Heart left ventricle (tissue), 16 donors: ENCODE data around the gene SNX19. TPM values are rescaled to one million over a fixed set of nuclear protein-coding genes. Genes with fewer than 3 reads are reported as not detected.
A peak's percentile ranks its signal among the peaks of the same experiment; 100 is the strongest.

ENCODE experiments used
- ATAC-seq, 4 donors: fragments of 200-7000 bp; cut with Tn5 transposase; one replicate each; pipeline ENCODE4 v1.9.1; 2020 to 2022; ENCODE audit warnings: moderate library complexity in 4 of 4, mild to moderate bottlenecking in 3 of 4, moderate number of reproducible peaks in 1 of 4
- DNase-seq, 5 donors: peaks; one replicate each; pipeline ENCODE4 v3.0.0-alpha.2; 2020
- H3K27ac ChIP-seq, 12 donors: fragments of 200-600 bp; sonication (generic) in 4 of 12; one replicate each; pipeline versions ENCODE4 v1.5.0 to v1.8.0; 2016 to 2022; ENCODE audit warnings: mild to moderate bottlenecking in 2 of 12
- H3K27me3 ChIP-seq, 9 donors: fragments of 200-600 bp; sonication (generic) in 2 of 9; one replicate each; pipeline versions ENCODE4 v1.5.1 to v1.8.0; 2016 to 2022; ENCODE audit warnings: mild to moderate bottlenecking in 3 of 9
- H3K36me3 ChIP-seq, 9 donors: fragments of 200-600 bp; sonication (generic) in 2 of 9; one replicate each; pipeline versions ENCODE4 v1.5.0 to v1.8.0; 2018 to 2022; ENCODE audit warnings: mild to moderate bottlenecking in 2 of 9
- H3K4me1 ChIP-seq, 12 donors: fragments of 200-600 bp; sonication (generic) in 4 of 12; one replicate each; pipeline versions ENCODE4 v1.5.0 to v1.8.0; 2016 to 2022; ENCODE audit warnings: mild to moderate bottlenecking in 3 of 12
- H3K4me3 ChIP-seq, 12 donors: fragments of 200-600 bp; sonication (generic) in 4 of 12; one replicate each; pipeline versions ENCODE4 v1.5.0 to v1.8.0; 2017 to 2022; ENCODE audit warnings: mild to moderate bottlenecking in 9 of 12, moderate library complexity in 4 of 12
- H3K9me3 ChIP-seq, 12 donors: fragments of 200-600 bp; sonication (generic) in 4 of 12; one replicate each; pipeline versions ENCODE4 v1.5.0 to v1.8.0; 2016 to 2022; ENCODE audit warnings: mild to moderate bottlenecking in 1 of 12
- CTCF ChIP-seq, 12 donors: fragments of 200-600 bp; sonication (generic) in 4 of 12; IDR thresholded peaks; one replicate each; pipeline versions ENCODE4 v1.5.0 to v1.8.0; 2018 to 2022; ENCODE audit warnings: antibody characterized with exemption in 12 of 12, mild to moderate bottlenecking in 5 of 12
- POLR2A ChIP-seq, 2 donors: fragments of 450-650 bp; IDR thresholded peaks; one replicate each; pipeline ENCODE4 v1.6.1; 2017; ENCODE audit warnings: antibody characterized with exemption in 2 of 2, mild to moderate bottlenecking in 2 of 2, moderate library complexity in 2 of 2
- WGBS, 4 donors: extraction: QIAGEN DNeasy Blood & Tissue Kit in 2 of 4; methylation state at CpG; one replicate each; pipeline versions ENCODE4 v1.1.5 to v1.1.7; 2013 to 2018; 5-methylcytosine and 5-hydroxymethylcytosine counted together
- intact Hi-C, 10 donors: fragments of 100-400 bp; cut with DNase I; formaldehyde crosslinking; loops; one replicate each; pipeline versions ENCODE4 v1.11.1 to v1.14.2; 2022
- polyA plus RNA-seq, 2 donors: library from polyadenylated mRNA; stranded (reverse); fragments of 200-250 nt; gene quantifications; one replicate each; pipeline ENCODE4 v1.2.3, GENCODE V29; 2013
- total RNA-seq, 9 donors: library from RNA; depleted of rRNA in 2 of 9; stranded (reverse); fragments of >200 nt in 2 of 9; fragmentation: NEBNext Ultra II Directional in 3 of 9; extraction: Animal tissue kit (Norgen Biotek cat#: 25700) in 3 of 9; gene quantifications; one replicate each; pipeline versions ENCODE4 v1.1.0 to v1.2.4, GENCODE V29; 2016 to 2023
- donor health status: ischemic (EF 13 %, LVEDD 7.1; RV severe dilation, severe dysfunction).
- donor health status: healthy with polysubstance abuse.
- donor health status: DM: no; HTN: yes; CAD: no.
- donor health status: DM: no; HTN: no; CAD: no.
- donor health status: ischemic (EF 25% LVEDD 6.9; RV normal size, moderate dysfunction).
- donor health status: ischemic (EF 25% LVEDD 5.7; RV mildly dilated, moderate dysfunction).
- donor health status: healthy.
- donor health status: DM: yes; HTN: yes; CAD: no.
- donor health status: ischemic (EF 35%, LVEDD 5.7; RV mildly dilated, moderate dysfunction).
- donor health status: nonischemic (EF 11% LVEDD 7.7; RV severe dilation, severe dysfunction).
- donor health status: DM: yes; HTN: yes; CAD: no.
- donor health status: PGD.
- donor health status: ischemic (EF 29% LVEDD 5.4; RV normal size, mild dysfunction).
- donor health status: nonischemic (EF 23%, LVEDD 6.1; RV moderate dilation, normal function).

Gene SNX19
- total and polyA plus RNA-seq, 11 donors = 10.8 to 121 (median 57.1) TPM

- no peak for TF ChIP-seq POLR2A (IDR thresholded peaks at IDR 0.05)
- TF ChIP-seq CTCF (IDR thresholded peaks at IDR 0.05) = no peak
- Histone ChIP-seq H3K4me1 (peaks cover 0 to under 1% (median 0%) of the 10 kb centered on the region in 12 donors), H3K36me3 (no peaks in the 10 kb centered on the region), H3K27me3 (no peaks in the 10 kb centered on the region), H3K27ac (no peak overlapping the region), H3K9me3 (peaks cover 0 to 9% (median 0%) of the 10 kb centered on the region in 12 donors), H3K4me3 (no peak overlapping the region)
- DNase-seq (no peak), ATAC-seq (no peak)
- intact Hi-C loops = no loop called here
- WGBS, 4 donors = 92 to 96% (median 93%) methylated on average over 4 of the region's 4 CpGs
Observed at GRCh38 chr11:130854483-130854882, 61.8 kb downstream of the SNX19 start.

- intact Hi-C loops = no loop called here
- peaks cover 0 to 9% (median 0%) of the 10 kb centered on the region in 12 donors for H3K9me3 ChIP-seq
- 77 to 82% (median 78%) methylated on average over 8 of the region's 8 CpGs for WGBS, 4 donors
Observed at GRCh38 chr11:130852589-130852988, 63.7 kb downstream of the SNX19 start.

GRCh38 chr11:130850185-130850944, 65.9 kb downstream of the SNX19 start:
- 90 to 92% (median 91%) methylated on average over 6 of the region's 6 CpGs for WGBS, 4 donors
- TF ChIP-seq CTCF (IDR thresholded peaks at IDR 0.05) (no peak), POLR2A (IDR thresholded peaks at IDR 0.05) (no peak)
- intact Hi-C loops = no loop called here
- H3K27ac ChIP-seq = no peak overlapping the region
- no peaks in the 10 kb centered on the region for H3K36me3 ChIP-seq
- H3K4me1 ChIP-seq = no peaks in the 10 kb centered on the region
- no peak overlapping the region for H3K4me3 ChIP-seq
- peaks cover 0 to 9% (median 0%) of the 10 kb centered on the region in 12 donors for H3K9me3 ChIP-seq
- no peaks in the 10 kb centered on the region for H3K27me3 ChIP-seq
- ATAC-seq (no peak), DNase-seq (no peak)

More at GRCh38 chr11:130852589-130852988, 63.7 kb downstream of the SNX19 start:
- TF ChIP-seq POLR2A (IDR thresholded peaks at IDR 0.05) = no peak
- TF ChIP-seq CTCF (IDR thresholded peaks at IDR 0.05) = no peak
- no peak overlapping the region for H3K27ac ChIP-seq
- H3K4me1 ChIP-seq = no peaks in the 10 kb centered on the region
- ATAC-seq (peak in 1 of 4 donors; percentile 49), DNase-seq (no peak)
- no peak overlapping the region for H3K4me3 ChIP-seq
- no peaks in the 10 kb centered on the region for H3K27me3 ChIP-seq
- H3K36me3 ChIP-seq = no peaks in the 10 kb centered on the region

- Histone ChIP-seq H3K27me3 (no peaks in the 10 kb centered on the region), H3K27ac (no peak overlapping the region), H3K36me3 (no peaks in the 10 kb centered on the region), H3K4me3 (no peak overlapping the region), H3K9me3 (peaks cover 0 to 9% (median 0%) of the 10 kb centered on the region in 12 donors), H3K4me1 (no peaks in the 10 kb centered on the region)
- WGBS, 4 donors = 80 to 88% (median 87%) methylated on average over 2 of the region's 2 CpGs
- ATAC-seq (peak in 1 of 4 donors; percentile 68), DNase-seq (no peak)
- intact Hi-C loops = no loop called here
- TF ChIP-seq POLR2A (IDR thresholded peaks at IDR 0.05) (no peak), CTCF (IDR thresholded peaks at IDR 0.05) (no peak)
Observed at GRCh38 chr11:130849215-130849568, 67.1 kb downstream of the SNX19 start.
